ENCODE data around the gene GLT1D1.
"Not testable (repeated sequence)": the region's sequence is repeated elsewhere in the genome, so short reads cannot be mapped to it uniquely, and the experiment has no call there.

Gene GLT1D1

DNA sequence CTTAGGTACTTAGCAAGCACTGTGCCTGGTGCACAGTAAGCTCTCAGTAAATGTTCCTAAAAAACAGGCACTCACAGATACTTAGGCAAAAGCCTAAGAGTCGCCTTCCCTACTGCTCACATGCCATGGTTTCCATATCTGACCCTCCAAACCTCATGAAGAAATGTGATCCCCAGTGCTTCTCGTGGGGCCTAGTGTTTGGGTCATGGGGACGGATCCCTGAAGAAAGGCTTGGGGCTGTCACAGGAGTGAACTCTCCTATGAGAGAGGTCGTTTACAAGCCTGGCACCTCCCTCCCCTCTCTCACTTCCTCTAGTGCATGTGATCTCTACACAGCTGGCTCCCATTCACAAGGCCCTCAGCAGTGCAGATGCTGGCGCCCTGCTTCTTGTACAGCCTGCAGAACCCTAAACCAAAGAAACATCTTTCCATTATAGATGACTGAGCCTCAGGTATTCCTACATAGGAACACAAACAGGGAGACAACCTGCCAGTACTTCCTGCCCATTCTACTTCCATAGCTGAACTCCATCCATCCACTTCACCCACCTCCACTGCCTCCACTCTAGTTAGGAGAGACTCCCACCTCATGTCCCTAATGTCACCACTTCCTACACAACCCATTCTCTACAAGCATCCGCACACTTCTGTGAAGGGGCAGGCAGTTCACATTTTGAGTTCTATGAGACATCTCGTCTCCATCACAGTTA is 32.4 kb upstream of the GLT1D1 start:
- DNase-seq = peak in 1 of 5 experiments; percentile 56

DNA sequence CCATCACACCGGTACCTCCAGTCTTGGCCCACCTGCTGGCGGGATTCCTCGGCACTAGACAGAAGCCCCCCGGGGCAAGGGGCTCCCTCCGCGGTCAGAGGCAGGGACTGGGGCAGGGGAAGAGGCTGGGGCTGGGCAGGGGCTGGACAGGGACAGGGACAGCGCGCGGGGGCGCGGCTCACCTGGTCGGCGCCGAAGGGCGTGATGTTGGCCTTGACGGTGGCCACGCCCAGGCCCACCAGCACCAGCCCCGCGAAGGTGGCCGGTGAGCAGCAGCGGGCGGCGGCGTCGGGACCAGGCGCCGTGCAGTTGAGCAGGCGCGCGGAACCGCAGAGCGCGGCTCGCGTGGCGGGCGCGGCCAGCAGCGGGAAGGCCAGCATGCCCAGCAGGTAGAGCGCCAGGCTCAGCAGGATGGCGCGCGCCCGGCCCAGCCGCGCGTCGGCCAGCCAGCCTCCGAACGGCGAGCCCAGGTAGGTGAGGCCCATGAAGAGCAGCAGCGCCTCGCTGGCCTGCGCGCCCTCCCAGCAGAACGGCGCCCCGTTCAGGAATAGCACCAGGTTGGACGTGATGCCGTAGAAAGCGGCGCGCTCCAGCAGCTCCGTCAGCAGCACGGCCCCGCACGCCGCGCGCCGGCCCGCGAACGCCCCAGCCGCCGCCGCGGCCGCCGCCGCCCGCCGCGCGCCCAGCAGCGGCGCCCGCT is 29.9 kb upstream of the GLT1D1 start:
- no peak for DNase-seq

DNA sequence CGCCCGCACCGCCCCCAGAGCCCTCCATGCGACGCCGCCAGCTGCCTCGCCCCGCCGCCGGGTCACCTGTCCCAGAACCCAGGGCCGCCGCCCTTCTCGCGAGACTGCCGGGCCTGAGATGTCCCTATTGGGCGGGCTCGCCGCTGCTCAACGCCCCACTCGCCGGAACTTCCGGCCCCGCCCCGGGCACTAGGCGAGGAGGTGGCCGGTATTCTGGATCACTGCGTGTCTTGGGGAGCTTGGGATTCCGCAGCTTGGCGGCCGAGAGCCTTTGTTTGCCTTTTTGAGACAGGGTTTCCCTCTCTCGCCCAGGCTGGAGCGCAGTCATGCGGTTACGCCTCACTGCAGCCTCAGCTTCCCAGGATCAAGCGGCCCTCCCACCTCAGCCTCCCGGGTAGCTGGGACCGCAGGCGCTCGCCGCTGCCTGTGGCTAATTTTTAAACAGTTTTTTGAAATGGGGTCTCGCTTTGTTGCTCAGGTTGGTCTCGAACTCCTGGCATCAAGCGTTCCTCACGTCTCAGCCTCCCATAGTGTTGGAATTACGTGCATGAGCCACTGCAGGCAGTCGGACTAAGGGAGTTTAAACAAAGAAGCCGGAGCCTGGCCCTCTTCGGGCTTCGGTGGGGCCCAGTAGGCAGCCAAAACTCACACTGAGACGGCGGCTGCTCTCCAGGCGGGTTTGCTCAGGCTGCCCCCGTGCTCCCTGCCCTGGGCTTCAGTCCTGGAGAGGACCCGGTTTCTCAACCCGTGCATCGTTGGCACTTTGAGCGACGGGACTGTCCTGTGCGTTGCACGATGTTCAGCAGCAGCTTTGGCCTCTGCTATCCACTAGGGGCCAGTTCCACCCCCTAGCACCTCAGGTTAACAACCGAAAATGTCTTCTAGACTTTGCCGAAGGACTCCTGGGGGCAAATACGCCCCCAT is 29.1 kb upstream of the GLT1D1 start, which contains the start of gene SLC15A4:
TSS of gene SLC15A4 (minus strand) at position 43 of the 924 bp plus-strand sequence. CDS start at position 28, 15 bp downstream.
- peak; percentile 70 to 97 (median 90) for DNase-seq

DNA sequence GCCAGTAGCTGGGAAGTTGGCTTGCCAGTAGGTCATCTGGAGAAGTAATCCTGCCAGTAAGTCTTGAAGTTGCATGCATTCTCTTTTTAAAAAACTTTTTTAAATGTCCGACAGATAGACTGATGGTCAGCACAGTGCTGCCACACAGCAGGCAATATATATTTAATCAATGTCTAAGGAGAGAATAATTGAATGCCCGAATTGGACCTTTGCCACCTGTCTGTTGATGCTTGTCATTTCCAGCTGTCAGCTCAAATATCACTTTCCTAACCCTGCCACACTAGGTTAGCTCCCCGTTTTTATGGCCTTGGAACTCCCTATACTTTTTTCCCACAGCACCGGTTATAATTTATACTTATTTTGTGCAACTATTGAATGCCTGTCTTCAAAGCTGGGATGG is 27.4 kb upstream of the GLT1D1 start:
- DNase-seq = no peak

DNA sequence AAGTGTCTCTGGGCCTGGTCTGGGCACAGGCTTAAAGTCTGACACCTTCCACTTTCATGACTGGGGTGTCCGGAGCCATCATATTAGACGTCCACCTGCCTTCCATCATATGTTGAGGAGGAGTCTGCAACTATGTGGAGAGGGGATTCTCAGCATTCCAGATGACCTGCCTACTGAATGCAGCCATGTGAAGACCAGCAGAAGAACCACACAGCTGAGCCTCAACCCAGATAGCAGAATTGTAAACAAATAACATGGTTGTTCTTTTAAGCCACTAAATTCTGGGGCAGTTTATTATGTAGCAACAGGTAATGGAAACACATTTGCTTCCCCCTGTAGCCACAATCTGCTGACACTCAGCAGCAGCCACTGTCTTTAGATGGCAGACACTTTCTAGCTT is 25.6 kb upstream of the GLT1D1 start:
- DNase-seq = no peak

DNA sequence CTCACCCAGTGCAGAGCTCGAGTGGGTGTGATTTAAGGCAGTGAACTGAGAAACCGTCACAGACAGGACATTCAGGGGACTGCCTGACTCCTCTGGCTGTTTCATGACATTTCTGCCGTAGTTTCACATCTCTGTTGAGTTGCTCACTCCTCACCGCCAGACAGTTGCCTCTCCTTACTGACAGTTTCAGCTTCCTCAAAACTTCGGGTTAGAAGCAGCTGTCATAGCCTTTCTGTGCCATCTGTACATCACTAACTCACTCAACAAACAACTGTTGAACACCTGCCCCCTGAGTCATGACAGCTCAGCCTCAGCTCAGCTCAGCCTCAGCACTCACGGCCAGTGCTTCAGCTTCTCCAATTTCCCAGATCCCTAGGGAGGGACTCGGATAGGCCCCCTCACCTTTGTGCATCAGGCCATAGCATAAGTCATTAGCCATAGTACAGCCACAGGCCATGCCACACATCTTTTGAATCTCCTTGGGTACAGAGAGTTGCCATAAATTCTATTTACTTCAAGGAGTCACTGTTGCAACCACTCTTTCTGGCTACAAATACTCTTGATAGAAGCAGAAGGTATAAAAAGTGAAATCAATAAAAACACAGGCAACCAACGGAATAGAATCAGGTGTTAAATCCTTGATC is 23.3 kb upstream of the GLT1D1 start:
- peak in 1 of 5 experiments; percentile 79 for DNase-seq

DNA sequence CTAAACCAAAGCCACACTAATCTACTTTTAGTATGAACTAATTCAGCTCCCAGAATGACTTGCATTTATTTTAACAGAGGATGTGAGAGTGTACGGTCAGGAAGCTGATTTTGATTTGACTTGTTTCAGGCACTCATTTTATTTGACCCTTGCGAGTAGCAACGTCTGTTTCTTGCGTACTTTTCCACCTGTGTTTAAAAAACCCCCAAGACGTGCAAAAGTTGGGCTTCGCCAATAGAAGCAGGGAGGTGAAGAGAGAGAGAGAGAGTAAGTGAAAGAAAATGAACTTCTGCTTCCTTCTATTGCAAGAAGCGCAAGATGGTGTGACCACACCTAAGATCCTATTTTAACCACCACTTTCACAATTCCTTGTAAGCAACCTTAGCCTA is 22.8 kb upstream of the GLT1D1 start:
- DNase-seq = peak in 1 of 5 experiments; percentile 73

DNA sequence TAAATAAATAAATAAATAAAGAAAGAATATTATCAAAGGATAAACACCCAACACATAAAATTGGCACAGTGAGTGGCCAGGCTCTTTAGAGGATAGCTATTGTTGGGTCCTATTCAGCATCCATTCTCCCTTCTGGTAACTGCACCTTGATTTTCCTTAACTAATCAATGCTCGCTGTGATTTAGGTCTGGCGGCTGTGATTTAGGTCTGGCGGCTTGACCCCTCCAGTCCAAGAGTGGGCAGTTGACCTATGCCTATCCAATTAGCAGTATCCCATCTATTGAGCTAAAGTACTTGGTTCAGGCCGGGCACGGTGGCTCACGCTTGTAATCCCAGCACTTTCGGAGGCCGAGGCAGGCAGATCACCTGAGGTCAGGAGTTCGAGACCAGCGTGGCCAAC is 19.9 kb upstream of the GLT1D1 start:
- no peak for DNase-seq

DNA sequence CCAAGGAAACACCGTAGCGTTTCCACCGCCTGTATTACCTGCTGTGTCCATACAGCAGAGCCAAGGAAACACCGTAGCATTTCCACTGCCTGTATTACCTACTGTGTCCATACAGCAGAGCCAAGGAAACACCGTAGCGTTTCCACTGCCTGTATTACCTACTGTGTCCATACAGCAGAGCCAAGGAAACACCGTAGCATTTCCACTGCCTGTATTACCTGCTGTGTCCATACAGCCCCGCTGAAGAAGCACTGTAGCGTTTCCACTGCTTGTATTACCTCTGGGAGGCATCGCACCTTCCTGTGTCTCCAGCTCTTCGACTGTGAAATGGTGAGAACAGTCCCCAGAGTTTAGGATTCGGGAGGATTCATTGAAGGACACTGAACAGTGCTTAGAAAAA is 13.4 kb upstream of the GLT1D1 start:
- not testable (repeated sequence) for DNase-seq

DNA sequence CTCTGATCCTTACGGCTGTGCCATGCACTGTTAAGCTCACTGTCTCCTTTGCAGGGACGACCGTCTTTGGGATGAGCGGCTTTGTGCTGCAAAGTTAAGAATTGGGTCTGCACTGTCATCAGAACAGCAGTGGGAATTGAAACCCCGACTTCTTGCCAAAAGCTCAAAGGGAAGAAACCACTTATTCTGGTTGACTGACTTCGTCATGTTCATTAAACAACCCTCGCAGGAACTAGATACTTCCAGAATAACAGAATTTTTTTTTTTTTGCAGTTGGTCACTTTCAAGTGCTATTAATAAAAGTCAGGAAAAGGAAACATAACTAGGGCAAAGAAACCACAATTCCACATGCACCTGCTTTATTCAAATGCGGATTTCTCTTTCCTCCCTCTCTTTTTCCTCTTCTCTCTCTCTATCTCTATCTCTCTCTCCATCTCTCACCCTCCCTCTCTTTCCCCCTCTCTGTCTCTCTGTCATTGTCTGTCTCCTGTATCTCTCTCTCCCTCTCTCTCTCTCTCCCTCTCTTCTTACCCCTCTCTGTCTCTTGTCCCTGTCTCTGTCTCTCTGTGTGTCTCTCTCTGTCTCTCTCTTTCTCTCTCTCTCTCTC is 12.3 kb upstream of the GLT1D1 start:
- no peak for DNase-seq

DNA sequence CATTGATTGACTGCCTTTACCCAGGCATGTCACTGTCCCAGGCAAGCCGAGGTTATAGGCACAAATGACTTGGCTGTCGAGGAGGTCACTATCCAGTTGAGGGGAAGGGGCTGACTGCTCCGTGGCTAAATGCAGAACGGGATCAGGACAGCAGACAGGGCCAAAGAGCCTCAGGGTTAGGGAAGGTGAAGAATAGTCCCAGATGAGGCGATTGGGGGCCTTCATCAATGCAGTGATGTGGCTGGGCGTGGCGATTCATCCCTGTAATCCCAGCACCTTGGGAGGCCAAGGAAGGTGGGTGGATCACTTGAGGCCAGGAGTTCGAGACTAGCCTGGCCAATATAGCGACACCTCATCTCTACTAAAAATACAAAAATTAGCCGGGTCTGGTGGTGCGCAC is 10.7 kb upstream of the GLT1D1 start:
- DNase-seq = no peak

DNA sequence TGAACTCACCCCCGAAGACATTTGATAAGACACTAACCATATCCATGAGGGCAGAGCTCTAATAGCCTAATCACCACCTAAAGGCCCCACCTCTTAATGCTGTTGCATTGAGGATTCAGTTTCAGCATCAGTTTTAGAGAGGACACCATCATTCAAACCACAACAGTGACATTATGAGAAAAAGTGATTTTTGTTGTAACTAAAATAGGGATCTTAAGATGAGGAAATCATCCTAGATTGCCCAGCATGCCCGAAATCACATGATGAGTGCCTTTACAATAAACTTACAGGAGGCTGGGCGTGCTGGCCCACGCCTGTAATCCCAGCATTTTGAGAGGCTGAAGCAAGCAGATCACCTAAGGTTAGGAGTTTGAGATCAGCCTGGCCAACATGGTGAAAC is 9.7 kb upstream of the GLT1D1 start:
- no peak for DNase-seq

DNA sequence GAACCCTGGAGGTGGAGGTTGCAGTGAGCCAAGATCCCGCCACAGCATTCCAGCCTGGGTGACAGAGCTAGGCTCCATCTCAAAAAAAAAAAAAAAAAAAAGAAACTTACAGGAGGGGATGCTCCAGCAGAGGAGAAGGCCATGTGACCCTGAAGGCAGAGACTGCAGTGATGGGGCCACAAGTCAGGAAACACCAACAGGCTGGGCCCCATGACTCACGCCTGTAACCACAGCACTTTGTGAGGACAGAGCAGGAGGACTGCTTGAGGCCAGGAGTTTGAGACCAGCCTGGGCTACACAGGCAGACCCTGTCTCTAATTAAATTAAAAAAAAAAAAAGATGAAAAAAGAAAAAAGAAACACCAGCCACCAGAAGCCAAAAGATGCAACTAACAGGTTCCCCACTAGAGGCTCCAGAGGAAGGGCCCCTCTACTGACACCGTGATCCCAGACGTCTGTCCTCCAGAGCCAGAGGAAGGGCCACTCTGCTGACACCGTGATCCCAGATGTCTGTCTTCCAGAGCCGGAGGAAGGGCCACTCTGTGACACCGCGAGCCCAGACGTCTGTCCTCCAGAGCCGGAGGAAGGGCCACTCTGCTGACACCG is 9.1 kb upstream of the GLT1D1 start:
- peak in 1 of 5 experiments; percentile 35 for DNase-seq

DNA sequence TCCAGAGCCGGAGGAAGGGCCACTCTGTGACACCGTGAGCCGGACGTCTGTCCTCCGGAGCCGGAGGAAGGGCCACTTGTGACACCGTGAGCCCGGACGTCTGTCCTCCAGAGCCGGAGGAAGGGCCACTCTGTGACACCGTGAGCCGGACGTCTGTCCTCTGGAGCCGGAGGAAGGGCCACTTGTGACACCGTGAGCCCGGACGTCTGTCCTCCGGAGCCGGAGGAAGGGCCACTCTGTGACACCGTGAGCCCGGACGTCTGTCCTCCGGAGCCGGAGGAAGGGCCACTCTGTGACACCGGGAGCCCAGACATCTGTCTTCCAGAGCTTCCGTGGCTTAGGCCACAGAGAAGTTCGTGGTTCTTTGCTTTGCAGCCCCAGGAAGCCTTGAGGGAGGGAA is 6.6 kb upstream of the GLT1D1 start:
- DNase-seq = not testable (repeated sequence)

DNA sequence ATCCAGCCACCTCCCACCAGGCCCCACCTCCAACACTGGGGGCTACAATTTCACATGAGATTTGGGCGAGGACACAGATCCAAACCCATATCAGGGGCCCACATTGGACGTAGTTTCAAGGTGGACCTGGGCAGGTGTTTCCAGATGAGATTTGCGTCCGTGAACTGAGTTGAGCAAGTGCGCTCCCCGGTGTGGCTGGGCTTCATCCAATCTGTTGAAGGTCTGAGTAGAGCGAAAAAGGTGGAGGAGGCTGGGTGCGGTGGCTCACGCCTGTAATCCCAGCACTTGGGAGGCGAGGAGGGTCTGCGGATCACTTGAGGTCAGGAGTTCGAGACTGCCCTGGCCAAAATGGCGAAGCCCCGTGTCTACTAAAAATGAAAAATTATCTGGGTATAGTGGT is 4.9 kb upstream of the GLT1D1 start:
- DNase-seq = no peak

DNA sequence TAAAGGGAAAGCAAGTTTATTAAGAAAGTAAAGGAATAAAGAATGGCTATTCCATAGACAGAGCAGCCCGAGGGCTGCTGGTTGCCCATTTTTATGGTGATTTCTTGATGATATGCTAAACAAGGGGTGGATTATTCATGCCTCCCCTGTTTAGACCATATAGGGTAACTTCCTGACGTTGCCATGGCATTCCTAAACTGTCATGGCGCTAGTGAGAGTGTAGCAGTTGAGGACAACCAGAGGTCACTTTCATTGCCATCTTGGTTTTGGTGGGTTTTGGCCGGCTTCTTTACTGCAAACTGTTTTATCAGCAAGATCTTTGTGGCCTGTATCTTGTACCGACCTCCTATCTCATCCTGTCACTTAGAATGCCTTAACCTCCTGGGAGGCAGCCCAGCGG is 3.5 kb upstream of the GLT1D1 start:
- not testable (repeated sequence) for DNase-seq

DNA sequence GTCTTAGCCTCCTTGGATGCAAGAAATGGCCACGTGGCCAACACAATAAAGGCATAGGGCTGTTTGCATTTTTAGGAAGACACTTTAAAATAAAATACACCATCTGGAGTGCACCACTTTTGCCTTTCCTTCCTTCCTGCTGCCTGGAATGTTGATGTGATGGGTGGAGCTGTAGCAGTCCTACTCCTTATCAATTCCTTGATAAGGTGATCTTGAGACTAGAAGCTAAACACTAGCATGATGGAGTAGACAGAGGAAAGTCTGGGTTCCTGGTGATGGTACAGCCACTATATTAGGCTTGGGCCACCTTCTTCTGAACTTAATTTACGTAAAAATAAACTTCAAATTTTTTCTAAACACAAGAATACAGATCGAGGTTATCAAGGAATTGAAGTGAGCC is 2.9 kb upstream of the GLT1D1 start:
- DNase-seq = no peak

DNA sequence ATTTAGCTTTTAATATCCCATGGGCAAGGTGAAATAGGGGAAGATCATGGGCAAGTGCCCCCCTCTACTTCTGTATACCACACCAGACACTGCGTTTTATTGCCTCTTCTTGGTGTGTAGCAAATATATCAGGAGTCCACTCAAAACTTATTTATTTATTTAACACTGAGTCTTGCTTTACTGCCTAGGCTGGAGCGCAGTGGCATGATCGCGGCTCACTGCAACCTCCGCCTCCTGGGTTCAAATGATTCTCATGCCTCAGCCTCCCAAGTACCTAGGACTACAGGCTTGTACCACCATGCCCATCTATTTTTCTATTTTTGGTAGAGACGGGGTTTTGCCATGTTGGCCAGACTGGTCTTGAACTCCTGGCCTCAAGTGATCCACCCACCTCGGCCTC is 1.8 kb upstream of the GLT1D1 start:
- not testable (repeated sequence) for DNase-seq

DNA sequence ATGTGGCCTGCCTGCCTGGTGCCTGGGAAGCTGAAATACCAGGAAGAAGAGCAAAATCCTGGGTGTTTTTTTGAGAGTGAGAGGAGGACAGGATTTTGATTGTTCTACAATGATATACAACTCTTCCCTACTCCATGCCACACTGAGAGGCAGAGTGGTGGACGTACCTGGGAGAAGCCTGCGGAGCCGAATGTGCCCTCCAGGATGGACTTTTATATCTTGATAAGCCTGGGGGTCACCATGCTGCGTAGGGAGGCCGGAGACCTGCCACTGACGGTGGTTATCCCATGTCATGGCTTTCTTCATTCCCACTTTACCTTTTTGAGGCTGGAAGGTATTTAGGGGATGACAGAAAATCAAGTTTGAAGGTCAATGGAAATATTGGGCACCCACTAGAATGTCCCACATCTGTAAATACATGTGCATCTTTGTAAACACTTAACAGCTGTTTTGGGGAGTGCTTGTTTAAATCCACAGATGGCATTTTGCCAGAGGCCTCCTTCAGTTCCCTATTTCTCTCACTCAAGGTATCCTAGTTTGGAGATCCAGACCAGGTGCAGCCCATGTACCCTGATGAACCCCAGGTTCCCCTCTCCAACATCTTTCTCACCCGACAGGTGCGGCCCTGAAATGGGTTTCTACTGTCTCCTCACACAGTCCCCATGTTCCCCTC is 1.1 kb upstream of the GLT1D1 start:
- no peak for DNase-seq

DNA sequence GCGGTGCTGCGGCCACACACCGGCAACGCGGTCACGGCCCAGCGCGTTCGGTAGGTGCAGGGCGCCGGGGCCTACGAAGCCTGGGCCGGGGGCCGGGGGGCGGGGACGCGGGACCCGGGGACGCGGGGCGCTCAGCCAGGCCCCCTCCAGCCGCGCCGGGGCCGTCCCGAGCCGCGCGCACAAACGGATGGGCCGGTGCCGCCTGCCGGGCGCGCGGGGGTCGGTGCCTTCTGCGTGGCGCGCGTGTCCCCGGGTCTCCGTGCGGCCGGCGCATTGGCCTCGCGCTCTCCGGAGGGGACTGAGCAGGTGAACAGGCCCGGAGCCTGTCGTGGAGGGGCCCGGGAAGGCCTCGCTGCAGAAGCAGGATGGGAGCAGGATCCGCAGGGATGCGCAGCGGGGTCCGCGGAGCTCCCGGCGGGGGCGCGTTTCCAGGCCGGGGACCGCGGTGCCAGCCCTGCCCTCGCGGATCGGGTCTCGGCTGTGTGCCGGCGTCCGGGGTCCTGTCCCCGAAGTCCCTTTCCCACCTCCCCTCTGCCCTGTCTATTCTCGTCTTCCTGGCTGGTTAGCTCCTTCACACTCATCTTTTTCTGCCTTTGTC is 421 bp downstream of the GLT1D1 start:
- peak in 1 of 5 experiments; percentile 6 for DNase-seq

Measured in T-helper 2 cell (primary cell).